Measurements from ENCODE around the gene SF3B2.
"Not testable (repeated sequence)": the region's sequence is repeated elsewhere in the genome, so short reads cannot be mapped to it uniquely, and the experiment has no call there.

Gene SF3B2

GRCh38 chr11:66075273-66075672 is 23.1 kb downstream of the SF3B2 start:
- H2BK5ac ChIP-seq (ENCODE audit: low read length): no peak overlapping the region
- H4K5ac ChIP-seq (ENCODE audit: low read length): no peak overlapping the region
- H3K27me3 ChIP-seq (ENCODE audit: insufficient read depth, low read length, poor library complexity): no peaks in the 10 kb centered on the region
- H3K4me3 ChIP-seq (ENCODE audit: low read length): no peak overlapping the region
- peaks cover 5% of the 10 kb centered on the region for H3K4me1 ChIP-seq (ENCODE audit: control insufficient read depth, low read depth, low read length)
- H3K27ac ChIP-seq (ENCODE audit: low read depth, low read length): no peak overlapping the region
- no peak overlapping the region for H3K4me2 ChIP-seq (ENCODE audit: low read length)
- H2AK5ac ChIP-seq (ENCODE audit: low read length): no peak overlapping the region
- no peak overlapping the region for H3K56ac ChIP-seq (ENCODE audit: low read length)
- DNase-seq: no peak
- H4K8ac ChIP-seq (ENCODE audit: low read depth, low read length): no peak overlapping the region
- H3K36me3 ChIP-seq (ENCODE audit: control insufficient read depth, insufficient read depth, low read length): no peaks in the 10 kb centered on the region
- peaks cover 22% of the 10 kb centered on the region for H3K79me2 ChIP-seq (ENCODE audit: control insufficient read depth, insufficient read depth, low read length)
- no peak overlapping the region for H3K23ac ChIP-seq (ENCODE audit: low read length)
- H3K4ac ChIP-seq (ENCODE audit: low read depth, low read length): no peak overlapping the region
- H3K79me1 ChIP-seq (ENCODE audit: low read length): peaks cover 23% of the 10 kb centered on the region
- H2BK15ac ChIP-seq (replicated peaks; ENCODE audit: low read depth): no peak overlapping the region
- no peak overlapping the region for H3K18ac ChIP-seq (ENCODE audit: low read length)
- no peak overlapping the region for H3K9ac ChIP-seq (ENCODE audit: low read length)
- no peak overlapping the region for H2BK120ac ChIP-seq (ENCODE audit: low read depth, low read length)
- no CpG with 5 or more reads among the region's 4 CpGs for WGBS (ENCODE audit: extremely low coverage, insufficient coverage, low lambda C conversion rate)

GRCh38 chr11:66076561-66076960 is 24.4 kb downstream of the SF3B2 start:
- Histone ChIP-seq H3K4me1 (ENCODE audit: control insufficient read depth, low read depth, low read length) (peaks cover 3% of the 10 kb centered on the region), H3K79me1 (ENCODE audit: low read length) (peaks cover 24% of the 10 kb centered on the region), H2BK5ac (ENCODE audit: low read length) (no peak overlapping the region), H4K8ac (ENCODE audit: low read depth, low read length) (no peak overlapping the region), H3K27me3 (ENCODE audit: insufficient read depth, low read length, poor library complexity) (no peaks in the 10 kb centered on the region), H3K56ac (ENCODE audit: low read length) (no peak overlapping the region), H3K18ac (ENCODE audit: low read length) (no peak overlapping the region), H4K5ac (ENCODE audit: low read length) (no peak overlapping the region), H3K27ac (ENCODE audit: low read depth, low read length) (no peak overlapping the region), H2BK15ac (replicated peaks; ENCODE audit: low read depth) (no peak overlapping the region), H3K79me2 (ENCODE audit: control insufficient read depth, insufficient read depth, low read length) (peaks cover 19% of the 10 kb centered on the region), H3K23ac (ENCODE audit: low read length) (no peak overlapping the region), H3K36me3 (ENCODE audit: control insufficient read depth, insufficient read depth, low read length) (no peaks in the 10 kb centered on the region), H3K4me3 (ENCODE audit: low read length) (no peak overlapping the region), H3K4me2 (ENCODE audit: low read length) (no peak overlapping the region), H3K9ac (ENCODE audit: low read length) (no peak overlapping the region), H2AK5ac (ENCODE audit: low read length) (no peak overlapping the region), H3K4ac (ENCODE audit: low read depth, low read length) (no peak overlapping the region), H2BK120ac (ENCODE audit: low read depth, low read length) (no peak overlapping the region)
- WGBS (ENCODE audit: extremely low coverage, insufficient coverage, low lambda C conversion rate): no CpG with 5 or more reads among the region's 9 CpGs
- no peak for DNase-seq

GRCh38 chr11:66077927-66078326 is 25.8 kb downstream of the SF3B2 start:
- no peak overlapping the region for H3K4ac ChIP-seq (ENCODE audit: low read depth, low read length)
- H3K23ac ChIP-seq (ENCODE audit: low read length): no peak overlapping the region
- H4K5ac ChIP-seq (ENCODE audit: low read length): no peak overlapping the region
- no peak overlapping the region for H2BK15ac ChIP-seq (replicated peaks; ENCODE audit: low read depth)
- H3K4me3 ChIP-seq (ENCODE audit: low read length): no peak overlapping the region
- no CpG with 5 or more reads among the region's 3 CpGs for WGBS (ENCODE audit: extremely low coverage, insufficient coverage, low lambda C conversion rate)
- H3K4me1 ChIP-seq (ENCODE audit: control insufficient read depth, low read depth, low read length): no peaks in the 10 kb centered on the region
- no peak overlapping the region for H2AK5ac ChIP-seq (ENCODE audit: low read length)
- no peak for DNase-seq
- no peaks in the 10 kb centered on the region for H3K27me3 ChIP-seq (ENCODE audit: insufficient read depth, low read length, poor library complexity)
- H3K18ac ChIP-seq (ENCODE audit: low read length): no peak overlapping the region
- no peak overlapping the region for H3K56ac ChIP-seq (ENCODE audit: low read length)
- no peak overlapping the region for H3K27ac ChIP-seq (ENCODE audit: low read depth, low read length)
- H2BK120ac ChIP-seq (ENCODE audit: low read depth, low read length): no peak overlapping the region
- H3K79me1 ChIP-seq (ENCODE audit: low read length): peaks cover 21% of the 10 kb centered on the region
- H3K79me2 ChIP-seq (ENCODE audit: control insufficient read depth, insufficient read depth, low read length): peaks cover 15% of the 10 kb centered on the region
- H4K8ac ChIP-seq (ENCODE audit: low read depth, low read length): no peak overlapping the region
- no peak overlapping the region for H3K4me2 ChIP-seq (ENCODE audit: low read length)
- no peak overlapping the region for H3K9ac ChIP-seq (ENCODE audit: low read length)
- H2BK5ac ChIP-seq (ENCODE audit: low read length): no peak overlapping the region
- no peaks in the 10 kb centered on the region for H3K36me3 ChIP-seq (ENCODE audit: control insufficient read depth, insufficient read depth, low read length)

GRCh38 chr11:66078949-66079348 is 26.8 kb downstream of the SF3B2 start:
- H3K27ac ChIP-seq (ENCODE audit: low read depth, low read length); DNase-seq: not testable (repeated sequence)
- no CpG with 5 or more reads among the region's 7 CpGs for WGBS (ENCODE audit: extremely low coverage, insufficient coverage, low lambda C conversion rate)

GRCh38 chr11:66080055-66080817 is 28.1 kb downstream of the SF3B2 start:
- H2BK5ac ChIP-seq (ENCODE audit: low read length): no peak overlapping the region
- no peak overlapping the region for H3K18ac ChIP-seq (ENCODE audit: low read length)
- H3K36me3 ChIP-seq (ENCODE audit: control insufficient read depth, insufficient read depth, low read length): no peaks in the 10 kb centered on the region
- H2AK5ac ChIP-seq (ENCODE audit: low read length): no peak overlapping the region
- no peak overlapping the region for H3K4ac ChIP-seq (ENCODE audit: low read depth, low read length)
- H2BK15ac ChIP-seq (replicated peaks; ENCODE audit: low read depth): no peak overlapping the region
- no peaks in the 10 kb centered on the region for H3K27me3 ChIP-seq (ENCODE audit: insufficient read depth, low read length, poor library complexity)
- no peak overlapping the region for H3K27ac ChIP-seq (ENCODE audit: low read depth, low read length)
- H3K4me1 ChIP-seq (ENCODE audit: control insufficient read depth, low read depth, low read length): peaks cover 2% of the 10 kb centered on the region
- H2BK120ac ChIP-seq (ENCODE audit: low read depth, low read length): no peak overlapping the region
- no peak for DNase-seq
- H3K79me1 ChIP-seq (ENCODE audit: low read length): peaks cover 26% of the 10 kb centered on the region
- WGBS (ENCODE audit: extremely low coverage, insufficient coverage, low lambda C conversion rate): no CpG with 5 or more reads among the region's 9 CpGs
- peaks cover 15% of the 10 kb centered on the region for H3K79me2 ChIP-seq (ENCODE audit: control insufficient read depth, insufficient read depth, low read length)
- no peak overlapping the region for H3K9ac ChIP-seq (ENCODE audit: low read length)
- H4K5ac ChIP-seq (ENCODE audit: low read length): no peak overlapping the region
- H3K56ac ChIP-seq (ENCODE audit: low read length): no peak overlapping the region
- H3K4me2 ChIP-seq (ENCODE audit: low read length): no peak overlapping the region
- no peak overlapping the region for H3K23ac ChIP-seq (ENCODE audit: low read length)
- no peak overlapping the region for H3K4me3 ChIP-seq (ENCODE audit: low read length)
- no peak overlapping the region for H4K8ac ChIP-seq (ENCODE audit: low read depth, low read length)

More at GRCh38 chr11:66078949-66079348, 26.8 kb downstream of the SF3B2 start:
- not testable (repeated sequence) for H3K9ac ChIP-seq (ENCODE audit: low read length); H4K5ac ChIP-seq (ENCODE audit: low read length); H2AK5ac ChIP-seq (ENCODE audit: low read length); H2BK120ac ChIP-seq (ENCODE audit: low read depth, low read length); H3K27me3 ChIP-seq (ENCODE audit: insufficient read depth, low read length, poor library complexity); H3K4ac ChIP-seq (ENCODE audit: low read depth, low read length); H3K4me3 ChIP-seq (ENCODE audit: low read length); H3K18ac ChIP-seq (ENCODE audit: low read length); H3K4me2 ChIP-seq (ENCODE audit: low read length); H3K23ac ChIP-seq (ENCODE audit: low read length); H3K4me1 ChIP-seq (ENCODE audit: control insufficient read depth, low read depth, low read length); H2BK15ac ChIP-seq (replicated peaks; ENCODE audit: low read depth); H4K8ac ChIP-seq (ENCODE audit: low read depth, low read length); H3K56ac ChIP-seq (ENCODE audit: low read length); H2BK5ac ChIP-seq (ENCODE audit: low read length); H3K36me3 ChIP-seq (ENCODE audit: control insufficient read depth, insufficient read depth, low read length)
- Histone ChIP-seq H3K79me2 (ENCODE audit: control insufficient read depth, insufficient read depth, low read length) (peaks cover 14% of the 10 kb centered on the region), H3K79me1 (ENCODE audit: low read length) (peaks cover 24% of the 10 kb centered on the region)

GRCh38 chr11:66081505-66081904 is 29.3 kb downstream of the SF3B2 start:
- H4K5ac ChIP-seq (ENCODE audit: low read length): no peak overlapping the region
- no peak overlapping the region for H3K4me2 ChIP-seq (ENCODE audit: low read length)
- no peaks in the 10 kb centered on the region for H3K27me3 ChIP-seq (ENCODE audit: insufficient read depth, low read length, poor library complexity)
- no peak for DNase-seq
- WGBS (ENCODE audit: extremely low coverage, insufficient coverage, low lambda C conversion rate): no CpG with 5 or more reads among the region's 5 CpGs
- H3K18ac ChIP-seq (ENCODE audit: low read length): no peak overlapping the region
- no peak overlapping the region for H2BK120ac ChIP-seq (ENCODE audit: low read depth, low read length)
- no peak overlapping the region for H2AK5ac ChIP-seq (ENCODE audit: low read length)
- no peak overlapping the region for H3K4ac ChIP-seq (ENCODE audit: low read depth, low read length)
- H3K9ac ChIP-seq (ENCODE audit: low read length): no peak overlapping the region
- no peak overlapping the region for H3K56ac ChIP-seq (ENCODE audit: low read length)
- H3K79me1 ChIP-seq (ENCODE audit: low read length): peaks cover 26% of the 10 kb centered on the region
- H3K23ac ChIP-seq (ENCODE audit: low read length): no peak overlapping the region
- no peak overlapping the region for H3K27ac ChIP-seq (ENCODE audit: low read depth, low read length)
- peaks cover 2% of the 10 kb centered on the region for H3K4me1 ChIP-seq (ENCODE audit: control insufficient read depth, low read depth, low read length)
- no peak overlapping the region for H2BK5ac ChIP-seq (ENCODE audit: low read length)
- H3K79me2 ChIP-seq (ENCODE audit: control insufficient read depth, insufficient read depth, low read length): peaks cover 15% of the 10 kb centered on the region
- H3K4me3 ChIP-seq (ENCODE audit: low read length): no peak overlapping the region
- no peak overlapping the region for H2BK15ac ChIP-seq (replicated peaks; ENCODE audit: low read depth)
- H4K8ac ChIP-seq (ENCODE audit: low read depth, low read length): no peak overlapping the region
- H3K36me3 ChIP-seq (ENCODE audit: control insufficient read depth, insufficient read depth, low read length): no peaks in the 10 kb centered on the region

All from mesendoderm (in vitro differentiated cells).